Ovary (tissue), 9 donors: ENCODE results near the gene MTUS2. TPM values are rescaled to one million over a fixed set of nuclear protein-coding genes. Genes with fewer than 3 reads are reported as not detected.

Experiments
- DNase-seq, 5 donors: peaks; one replicate each; pipeline ENCODE4 v3.0.0-alpha.2; 2019 to 2020
- H3K27ac ChIP-seq, 2 donors: fragments of 200-600 bp; one replicate each; pipeline versions ENCODE4 v1.5.1 to v1.8.0; 2019 to 2022
- H3K27me3 ChIP-seq: fragments of 200-600 bp; one replicate; pipeline ENCODE4 v1.8.0; 2022
- H3K36me3 ChIP-seq: fragments of 200-600 bp; sonication (generic); one replicate; pipeline ENCODE4 v1.5.1; 2019
- H3K4me1 ChIP-seq: one replicate; pipeline ENCODE4 v1.8.1; 2013; ENCODE audit warnings: mild to moderate bottlenecking, moderate library complexity; ENCODE audit not compliant: insufficient read depth
- H3K4me3 ChIP-seq: fragments of 200-600 bp; sonication (generic); one replicate; pipeline ENCODE4 v1.5.1; 2017
- H3K9me3 ChIP-seq, 2 donors: fragments of 200-600 bp in 1 of 2; sonication (generic) in 1 of 2; one replicate each; pipeline versions ENCODE4 v1.5.1 to v1.8.1; 2013 to 2019; ENCODE audit warnings: mild to moderate bottlenecking in 1 of 2, moderate library complexity in 1 of 2
- EP300 ChIP-seq: sonication (generic); formaldehyde crosslinking; IDR thresholded peaks from one replicate; pipeline ENCODE4 v1.6.1; 2017; ENCODE audit warnings: antibody characterized with exemption
- POLR2A ChIP-seq: fragments of 450-650 bp; IDR thresholded peaks from one replicate; pipeline ENCODE4 v1.6.1; 2017; ENCODE audit warnings: antibody characterized with exemption, mild to moderate bottlenecking, moderate library complexity
- WGBS, 3 donors: extraction: QIAGEN DNeasy Blood & Tissue Kit in 1 of 3; methylation state at CpG; one replicate each; pipeline versions ENCODE4 v1.1.5 to v1.1.7; 2013 to 2017; 5-methylcytosine and 5-hydroxymethylcytosine counted together
- intact Hi-C, 4 donors: fragments of 100-400 bp; cut with DNase I; formaldehyde crosslinking; loops; one replicate each; pipeline versions ENCODE4 v1.11.0 to v1.15.1; 2022 to 2023
- polyA plus RNA-seq, 2 donors: library from polyadenylated mRNA; stranded (reverse); fragments of 200-250 nt in 1 of 2; fragments of 350-450 nt in 1 of 2; fragmentation: Illumina TruSeq in 1 of 2; extraction: RNeasy Lipid Tissue Mini Kit (QIAGEN cat#74804) in 1 of 2; gene quantifications; one replicate each; pipeline ENCODE4 v1.2.3, GENCODE V29; 2013 to 2014
- total RNA-seq, 7 donors: library from RNA; depleted of rRNA in 2 of 7; stranded (reverse); fragments of >200 nt in 2 of 7; fragmentation: NEBNext Ultra II Directional in 3 of 7; extraction: Animal tissue kit (Norgen Biotek cat#: 25700) in 3 of 7; gene quantifications; one replicate each; pipeline versions ENCODE4 v1.1.0 to v1.2.4, GENCODE V29; 2016 to 2023
- TF ChIP-seq, protein P1 (sequence below), 3 donors: fragments of 450-650 bp in 2 of 3; fragments of 200-600 bp in 1 of 3; IDR thresholded peaks; one replicate each; pipeline versions ENCODE4 v1.5.1 to v1.8.0; 2016 to 2022; ENCODE audit warnings: antibody characterized with exemption in 3 of 3, mild to moderate bottlenecking in 1 of 3
- donor health status: DM: no; HTN: no; CAD: no; lungs with moderate emphysema.
- donor health status: DM: no; HTN: no; CAD: no.
- donor health status: Bipolar disorder and iron deficiency.
- donor health status: DM: yes; HTN: yes; CAD: no.
- donor health status: DM: no; HTN: no; CAD: no.
- donor health status: DM: yes; HTN: yes; CAD: no.

MTUS2 gene
- total and polyA plus RNA-seq, 9 donors, result 1.5 to 8.7 (median 5.4) TPM

DNA sequence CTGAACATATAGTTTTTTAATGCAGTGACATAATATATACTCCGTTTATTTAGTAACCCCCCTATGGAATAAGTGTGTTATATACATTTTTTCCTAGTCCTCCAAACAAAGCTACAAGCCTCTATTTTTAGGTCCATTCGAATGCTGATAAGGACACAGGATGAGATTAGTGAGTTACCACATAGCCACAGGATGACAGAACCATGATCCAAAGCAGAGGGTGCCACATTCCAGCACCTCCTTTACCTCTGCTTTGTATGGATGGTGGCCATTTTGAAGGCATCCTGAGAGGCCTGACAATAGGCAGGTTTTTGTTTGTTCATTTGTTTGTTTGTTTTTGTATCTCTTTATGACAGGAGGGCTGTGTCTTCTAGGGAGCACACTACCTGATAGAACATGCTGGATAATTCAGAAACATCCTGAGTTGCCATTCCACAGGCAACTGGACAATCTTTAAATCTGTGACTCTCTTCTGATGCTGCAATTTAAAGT lies 186.3 kb downstream of the MTUS2 start:
- DNase-seq, result no peak
- Histone ChIP-seq H3K27me3 (no peaks in the 10 kb centered on the region), H3K4me1 (no peaks in the 10 kb centered on the region), H3K9me3 (no peaks in the 10 kb centered on the region), H3K4me3 (no peak overlapping the region), H3K36me3 (no peaks in the 10 kb centered on the region), H3K27ac (no peak overlapping the region)
- intact Hi-C loops, result no loop called here
- no peak for TF ChIP-seq POLR2A
- TF ChIP-seq, protein P1, sequence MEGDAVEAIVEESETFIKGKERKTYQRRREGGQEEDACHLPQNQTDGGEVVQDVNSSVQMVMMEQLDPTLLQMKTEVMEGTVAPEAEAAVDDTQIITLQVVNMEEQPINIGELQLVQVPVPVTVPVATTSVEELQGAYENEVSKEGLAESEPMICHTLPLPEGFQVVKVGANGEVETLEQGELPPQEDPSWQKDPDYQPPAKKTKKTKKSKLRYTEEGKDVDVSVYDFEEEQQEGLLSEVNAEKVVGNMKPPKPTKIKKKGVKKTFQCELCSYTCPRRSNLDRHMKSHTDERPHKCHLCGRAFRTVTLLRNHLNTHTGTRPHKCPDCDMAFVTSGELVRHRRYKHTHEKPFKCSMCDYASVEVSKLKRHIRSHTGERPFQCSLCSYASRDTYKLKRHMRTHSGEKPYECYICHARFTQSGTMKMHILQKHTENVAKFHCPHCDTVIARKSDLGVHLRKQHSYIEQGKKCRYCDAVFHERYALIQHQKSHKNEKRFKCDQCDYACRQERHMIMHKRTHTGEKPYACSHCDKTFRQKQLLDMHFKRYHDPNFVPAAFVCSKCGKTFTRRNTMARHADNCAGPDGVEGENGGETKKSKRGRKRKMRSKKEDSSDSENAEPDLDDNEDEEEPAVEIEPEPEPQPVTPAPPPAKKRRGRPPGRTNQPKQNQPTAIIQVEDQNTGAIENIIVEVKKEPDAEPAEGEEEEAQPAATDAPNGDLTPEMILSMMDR (IDR thresholded peaks at IDR 0.05), result no peak
- TF ChIP-seq EP300, result no peak
- WGBS, 3 donors, result 27 to 41% (median 31%) methylated on average over 2 of the region's 2 CpGs

DNA sequence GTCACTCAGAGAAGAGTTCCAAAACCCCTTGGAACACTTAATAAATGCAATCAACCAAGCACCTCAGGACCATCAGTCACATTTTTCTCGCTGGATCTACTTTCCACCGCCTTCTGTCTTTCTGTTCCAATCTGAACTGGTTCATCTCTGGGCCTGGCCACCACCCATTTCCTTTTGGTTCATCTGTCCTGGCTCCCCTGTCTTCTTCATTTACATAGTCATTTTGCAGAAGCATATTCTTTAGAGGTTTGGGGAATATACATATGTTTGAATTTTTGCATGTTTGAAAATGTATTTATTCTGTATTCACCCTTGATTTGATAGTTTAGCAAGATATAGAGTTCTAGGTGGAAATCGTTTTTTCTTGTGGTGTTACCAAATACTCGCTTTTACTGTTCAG lies 188.2 kb downstream of the MTUS2 start:
- TF ChIP-seq, protein P1 (IDR thresholded peaks at IDR 0.05), result no peak
- TF ChIP-seq POLR2A (no peak), EP300 (no peak)
- no peak overlapping the region for H3K4me3 ChIP-seq
- intact Hi-C loops, result no loop called here

DNA sequence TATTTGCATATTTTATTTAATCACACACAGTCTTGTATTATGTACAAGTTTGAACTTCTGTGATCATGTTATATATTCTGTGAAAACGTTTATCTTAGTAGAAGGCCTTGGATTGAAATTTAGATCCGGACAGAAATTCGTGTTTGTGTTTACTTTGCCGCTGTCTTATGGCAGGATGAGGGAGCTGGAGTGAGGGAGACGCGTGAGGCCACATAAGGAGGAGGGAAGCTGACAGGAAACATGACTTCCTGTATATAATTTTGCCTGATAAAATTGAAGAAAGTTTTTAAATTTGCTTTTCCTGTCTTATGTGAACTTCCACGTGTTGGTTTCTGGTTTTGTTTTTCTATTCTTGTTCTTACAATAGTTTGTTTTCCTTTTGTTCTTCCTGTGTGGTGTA lies 200.2 kb downstream of the MTUS2 start:
- Histone ChIP-seq H3K27ac (no peak overlapping the region), H3K27me3 (no peaks in the 10 kb centered on the region), H3K36me3 (no peaks in the 10 kb centered on the region), H3K9me3 (no peaks in the 10 kb centered on the region), H3K4me3 (no peak overlapping the region), H3K4me1 (no peaks in the 10 kb centered on the region)
- intact Hi-C loops, result no loop called here
- TF ChIP-seq, protein P1 (IDR thresholded peaks at IDR 0.05), result no peak
- no peak for TF ChIP-seq EP300
- no peak for TF ChIP-seq POLR2A
- DNase-seq, result no peak
- 19 to 28% (median 21%) methylated on average over 7 of the region's 7 CpGs for WGBS, 3 donors

More for the DNA sequence above, 188.2 kb downstream of the MTUS2 start:
- Histone ChIP-seq H3K4me1 (no peaks in the 10 kb centered on the region), H3K27ac (no peak overlapping the region), H3K9me3 (no peaks in the 10 kb centered on the region), H3K27me3 (no peaks in the 10 kb centered on the region), H3K36me3 (no peaks in the 10 kb centered on the region)
- no peak for DNase-seq
- WGBS, 3 donors, result 83 to 91% (median 90%) methylated on average over 4 of the region's 4 CpGs

DNA sequence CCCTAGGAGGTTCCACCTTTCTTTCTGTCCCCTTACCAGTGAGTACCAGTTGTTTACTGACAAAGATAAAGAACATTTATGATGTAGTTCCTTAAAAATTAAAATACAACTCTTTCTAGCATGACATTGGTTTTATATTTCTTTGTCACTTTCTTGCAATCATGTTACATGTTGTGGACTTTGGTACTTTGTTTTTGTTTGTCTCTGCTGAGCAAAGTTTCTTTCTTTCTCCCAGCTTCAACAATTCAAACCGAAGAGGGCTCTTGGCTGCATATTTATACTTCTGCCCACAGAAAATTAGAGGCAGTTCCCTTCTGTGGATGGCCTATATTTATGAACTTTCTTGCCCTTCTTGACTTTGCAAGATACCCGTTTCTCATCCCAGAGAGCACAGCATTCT lies 201.2 kb downstream of the MTUS2 start:
- WGBS, 3 donors, result 57 to 67% (median 63%) methylated on average over 2 of the region's 2 CpGs
- intact Hi-C loops, result no loop called here
- no peaks in the 10 kb centered on the region for H3K27me3 ChIP-seq
- no peak for DNase-seq
- H3K9me3 ChIP-seq, result no peaks in the 10 kb centered on the region
- H3K4me1 ChIP-seq, result no peaks in the 10 kb centered on the region
- TF ChIP-seq, protein P1 (IDR thresholded peaks at IDR 0.05), result no peak
- TF ChIP-seq EP300 (no peak), POLR2A (no peak)
- H3K27ac ChIP-seq, result no peak overlapping the region
- no peak overlapping the region for H3K4me3 ChIP-seq
- no peaks in the 10 kb centered on the region for H3K36me3 ChIP-seq
